Measurements from ENCODE around the gene RDM1. TPM values are rescaled to one million over a fixed set of nuclear protein-coding genes. Genes with fewer than 3 reads are reported as not detected.

The RDM1 gene
- total RNA-seq, 4 donors from 2014 or later, result not detected

DNA sequence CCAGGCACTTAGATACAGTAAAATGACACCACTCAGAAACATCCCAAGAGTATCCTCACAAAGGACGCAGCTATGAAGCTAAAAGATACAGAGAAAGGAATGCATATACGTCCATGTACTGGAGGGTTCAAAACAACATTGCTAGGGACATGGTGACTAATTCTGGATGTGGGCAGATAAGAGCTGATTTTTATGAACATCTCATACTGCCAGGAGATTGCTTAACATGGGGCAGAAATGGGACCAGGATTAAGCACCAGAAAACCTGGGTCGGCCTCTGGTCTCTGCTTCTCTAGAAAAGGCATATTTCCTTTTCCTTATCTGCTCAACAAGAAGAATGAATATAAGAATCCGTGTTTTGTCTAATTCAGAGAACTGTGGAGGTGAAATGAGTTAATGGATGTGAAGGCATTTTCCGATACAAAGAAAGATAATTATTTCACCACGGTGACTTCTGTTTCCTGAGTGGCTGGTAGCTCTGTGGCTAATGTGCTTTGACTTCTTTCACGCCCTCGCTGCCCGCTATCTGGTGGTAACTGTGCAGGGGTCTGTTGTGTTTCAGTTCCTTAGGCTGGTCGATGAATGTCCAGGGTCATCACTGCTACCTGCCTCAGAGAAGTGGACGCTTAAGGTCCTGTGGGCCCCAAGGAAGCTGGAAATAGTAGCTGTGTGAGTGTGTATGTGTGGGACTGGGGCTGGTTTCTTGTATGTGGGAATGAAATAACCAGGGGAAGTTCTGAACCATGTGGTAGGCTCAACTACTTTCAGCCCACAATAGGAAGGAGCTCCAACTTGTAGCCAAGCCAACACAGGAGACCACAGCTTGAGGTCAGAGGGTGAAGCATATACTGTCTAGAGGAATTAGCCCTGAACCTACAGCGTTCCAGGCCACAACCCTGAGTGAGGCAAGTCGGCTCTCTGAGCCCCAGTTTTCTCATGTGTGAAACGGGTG, 34.7 kb downstream of the RDM1 start:
- no peaks in the 10 kb centered on the region for H3K4me1 ChIP-seq
- no peaks in the 10 kb centered on the region for H3K27me3 ChIP-seq
- intact Hi-C loops (cut with DNase I; ENCODE audit: low total_unique reads) (no loop called here), in situ Hi-C loops (cut with MboI; ENCODE audit: low sequenced_read_pairs in 4 of 4) (no loop called here)
- DNase-seq (no peak), ATAC-seq (no peak)
- no peaks in the 10 kb centered on the region for H3K36me3 ChIP-seq
- no peaks in the 10 kb centered on the region for H3K9me3 ChIP-seq
- H3K4me3 ChIP-seq, result no peak overlapping the region
- no peak overlapping the region for H3K27ac ChIP-seq
- no peak for TF ChIP-seq CTCF (IDR thresholded peaks at IDR 0.05 in 4 of 5, conservative IDR thresholded peaks at IDR 0.05 in 1 of 5)
- no peak for TF ChIP-seq POLR2A (IDR thresholded peaks at IDR 0.05)

GRCh38 chr17:35894206-35894605, 36.4 kb downstream of the RDM1 start:
- ATAC-seq (no peak), DNase-seq (no peak)
- H3K4me1 ChIP-seq, result no peaks in the 10 kb centered on the region
- intact Hi-C loops (cut with DNase I; ENCODE audit: low total_unique reads) (no loop called here), in situ Hi-C loops (cut with MboI; ENCODE audit: low sequenced_read_pairs in 4 of 4) (no loop called here)
- no peaks in the 10 kb centered on the region for H3K36me3 ChIP-seq
- TF ChIP-seq CTCF (IDR thresholded peaks at IDR 0.05 in 4 of 5, conservative IDR thresholded peaks at IDR 0.05 in 1 of 5) (no peak), POLR2A (IDR thresholded peaks at IDR 0.05) (no peak)
- H3K4me3 ChIP-seq, result no peak overlapping the region
- H3K27ac ChIP-seq, result no peak overlapping the region
- no peaks in the 10 kb centered on the region for H3K27me3 ChIP-seq
- H3K9me3 ChIP-seq, result no peaks in the 10 kb centered on the region

DNA sequence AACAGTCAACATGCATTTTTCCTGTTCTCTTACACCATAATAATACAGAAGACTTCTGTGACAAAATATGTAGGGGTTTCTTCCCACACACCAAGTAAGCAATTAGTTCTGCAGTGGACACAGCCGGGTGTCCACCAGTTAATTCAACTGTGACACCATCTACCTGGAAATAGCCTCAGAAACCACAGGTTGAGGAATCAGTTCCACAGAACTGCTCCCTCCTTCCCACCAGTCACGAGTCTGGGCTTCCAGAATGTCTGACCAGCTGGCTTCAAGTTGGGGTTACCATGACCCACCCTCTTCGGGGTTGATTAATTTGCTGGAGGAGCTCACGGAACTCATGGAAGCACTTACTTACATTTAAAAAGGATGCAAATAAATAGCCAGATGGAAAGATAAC, 36.8 kb downstream of the RDM1 start:
- intact Hi-C loops (cut with DNase I; ENCODE audit: low total_unique reads) (no loop called here), in situ Hi-C loops (cut with MboI; ENCODE audit: low sequenced_read_pairs in 4 of 4) (no loop called here)
- Histone ChIP-seq H3K27me3 (no peaks in the 10 kb centered on the region), H3K9me3 (no peaks in the 10 kb centered on the region), H3K4me3 (no peak overlapping the region), H3K36me3 (no peaks in the 10 kb centered on the region), H3K27ac (no peak overlapping the region), H3K4me1 (no peaks in the 10 kb centered on the region)
- TF ChIP-seq POLR2A (IDR thresholded peaks at IDR 0.05), result no peak
- no peak for TF ChIP-seq CTCF (IDR thresholded peaks at IDR 0.05 in 4 of 5, conservative IDR thresholded peaks at IDR 0.05 in 1 of 5)
- DNase-seq, result no peak
- no peak for ATAC-seq

- H3K36me3 ChIP-seq, result no peaks in the 10 kb centered on the region
- H3K27ac ChIP-seq, result no peak overlapping the region
- ATAC-seq (no peak), DNase-seq (no peak)
- no peaks in the 10 kb centered on the region for H3K4me1 ChIP-seq
- in situ Hi-C loops (cut with MboI; ENCODE audit: low sequenced_read_pairs in 4 of 4) (no loop called here), intact Hi-C loops (cut with DNase I; ENCODE audit: low total_unique reads) (no loop called here)
- no peaks in the 10 kb centered on the region for H3K27me3 ChIP-seq
- TF ChIP-seq CTCF (IDR thresholded peaks at IDR 0.05 in 4 of 5, conservative IDR thresholded peaks at IDR 0.05 in 1 of 5), result no peak
- TF ChIP-seq POLR2A (IDR thresholded peaks at IDR 0.05), result no peak
- H3K4me3 ChIP-seq, result no peak overlapping the region
- no peaks in the 10 kb centered on the region for H3K9me3 ChIP-seq
These were observed 38.2 kb downstream of the RDM1 start for GRCh38 chr17:35892091-35893035.

Measured in gastrocnemius medialis (tissue), 4 donors.